ENCODE results near the gene CLDN10. TPM values are rescaled to one million over a fixed set of nuclear protein-coding genes. Genes with fewer than 3 reads are reported as not detected.
A peak's percentile ranks its signal among the peaks of the same experiment; 100 is the strongest.

CLDN10 gene
- total and polyA plus RNA-seq, 10 donors, result 0.08 to 0.52 (median 0.10) TPM; not detected in 5

GRCh38 chr13:95620030-95620824, 67.7 kb downstream of the CLDN10 start:
- Histone ChIP-seq H3K9me3 (no peaks in the 10 kb centered on the region), H3K36me3 (no peaks in the 10 kb centered on the region), H3K4me3 (no peak overlapping the region), H3K4me1 (no peaks in the 10 kb centered on the region), H3K27ac (no peak overlapping the region), H3K27me3 (replicated peaks in 1 of 7) (peaks cover 0 to 7% (median 0%) of the 10 kb centered on the region in 7 donors)
- TF ChIP-seq POLR2A (IDR thresholded peaks at IDR 0.05), result no peak
- TF ChIP-seq POLR2AphosphoS5 (IDR thresholded peaks at IDR 0.05), result no peak
- TF ChIP-seq, protein P1, sequence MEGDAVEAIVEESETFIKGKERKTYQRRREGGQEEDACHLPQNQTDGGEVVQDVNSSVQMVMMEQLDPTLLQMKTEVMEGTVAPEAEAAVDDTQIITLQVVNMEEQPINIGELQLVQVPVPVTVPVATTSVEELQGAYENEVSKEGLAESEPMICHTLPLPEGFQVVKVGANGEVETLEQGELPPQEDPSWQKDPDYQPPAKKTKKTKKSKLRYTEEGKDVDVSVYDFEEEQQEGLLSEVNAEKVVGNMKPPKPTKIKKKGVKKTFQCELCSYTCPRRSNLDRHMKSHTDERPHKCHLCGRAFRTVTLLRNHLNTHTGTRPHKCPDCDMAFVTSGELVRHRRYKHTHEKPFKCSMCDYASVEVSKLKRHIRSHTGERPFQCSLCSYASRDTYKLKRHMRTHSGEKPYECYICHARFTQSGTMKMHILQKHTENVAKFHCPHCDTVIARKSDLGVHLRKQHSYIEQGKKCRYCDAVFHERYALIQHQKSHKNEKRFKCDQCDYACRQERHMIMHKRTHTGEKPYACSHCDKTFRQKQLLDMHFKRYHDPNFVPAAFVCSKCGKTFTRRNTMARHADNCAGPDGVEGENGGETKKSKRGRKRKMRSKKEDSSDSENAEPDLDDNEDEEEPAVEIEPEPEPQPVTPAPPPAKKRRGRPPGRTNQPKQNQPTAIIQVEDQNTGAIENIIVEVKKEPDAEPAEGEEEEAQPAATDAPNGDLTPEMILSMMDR (IDR thresholded peaks at IDR 0.05 in 8 of 11, conservative IDR thresholded peaks at IDR 0.05 in 3 of 11), result no peak
- intact Hi-C loops (cut with DNase I; ENCODE audit: low total_unique reads), result no loop called here
- DNase-seq, result no peak
- WGBS, 5 donors, result 48 to 59% (median 58%) methylated on average over 2 of the region's 2 CpGs

DNA sequence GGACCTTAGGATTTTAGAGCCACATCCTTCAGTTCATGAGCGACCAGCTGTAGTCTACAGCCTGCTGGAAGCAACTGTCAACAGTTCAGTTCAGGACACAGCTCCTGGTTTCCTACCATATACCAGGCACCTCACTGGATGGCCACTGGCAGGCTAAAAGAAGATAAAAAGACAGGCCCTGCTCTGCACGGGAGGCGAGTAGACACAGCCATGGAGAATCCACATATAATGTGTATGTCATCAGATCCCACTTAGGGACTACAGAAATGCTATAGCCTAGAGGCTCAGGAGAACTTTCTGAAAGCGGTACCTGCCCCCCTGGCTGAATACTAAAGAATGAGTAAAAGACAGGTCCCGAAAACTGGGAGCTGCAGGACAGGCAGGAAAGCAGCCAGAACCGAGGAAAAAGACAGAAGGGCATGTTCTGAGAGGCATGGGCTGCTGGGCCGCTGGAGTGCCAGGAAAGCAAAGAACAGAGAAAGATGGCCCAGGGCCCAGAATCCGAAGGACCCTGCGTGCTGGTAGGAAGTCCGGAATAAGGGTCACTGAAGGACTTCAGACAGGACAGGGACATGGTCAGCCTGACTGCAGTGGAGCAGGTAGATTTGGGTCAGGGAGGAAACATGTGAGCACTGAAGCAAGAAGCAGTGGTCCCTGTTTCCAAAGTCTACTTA, 68.4 kb downstream of the CLDN10 start:
- H3K9me3 ChIP-seq, result no peaks in the 10 kb centered on the region
- no peak overlapping the region for H3K4me3 ChIP-seq
- intact Hi-C loops (cut with DNase I; ENCODE audit: low total_unique reads), result no loop called here
- H3K36me3 ChIP-seq, result no peaks in the 10 kb centered on the region
- H3K27me3 ChIP-seq (replicated peaks in 1 of 7), result peaks cover 0 to 7% (median 0%) of the 10 kb centered on the region in 7 donors
- H3K27ac ChIP-seq, result no peak overlapping the region
- TF ChIP-seq, protein P1 (IDR thresholded peaks at IDR 0.05 in 8 of 11, conservative IDR thresholded peaks at IDR 0.05 in 3 of 11), result no peak
- TF ChIP-seq POLR2AphosphoS5 (IDR thresholded peaks at IDR 0.05) (no peak), POLR2A (IDR thresholded peaks at IDR 0.05) (no peak)
- no peaks in the 10 kb centered on the region for H3K4me1 ChIP-seq
- no peak for DNase-seq
- WGBS, 5 donors, result 71 to 84% (median 79%) methylated on average over 10 of the region's 10 CpGs

DNA sequence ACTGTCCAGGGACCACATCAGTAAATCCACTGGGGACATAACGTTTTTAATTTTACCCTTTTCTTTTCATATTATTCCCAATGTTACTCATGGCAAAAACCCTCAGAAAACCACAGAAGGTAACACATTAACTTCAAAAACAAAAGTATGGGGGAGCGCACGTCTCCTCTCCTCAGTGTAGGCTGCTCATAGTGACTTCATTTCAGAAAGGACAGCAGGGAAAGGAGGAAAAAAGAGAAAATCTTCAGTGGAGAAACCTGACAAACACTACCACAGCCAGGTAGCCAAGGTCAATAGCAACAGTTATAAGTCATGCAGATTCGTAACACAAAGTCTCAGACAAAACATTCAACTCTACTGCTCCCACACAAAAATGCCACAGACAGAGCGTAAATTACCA, 70.6 kb downstream of the CLDN10 start:
- no peak overlapping the region for H3K27ac ChIP-seq
- TF ChIP-seq, protein P1 (IDR thresholded peaks at IDR 0.05 in 8 of 11, conservative IDR thresholded peaks at IDR 0.05 in 3 of 11), result no peak
- TF ChIP-seq POLR2A (IDR thresholded peaks at IDR 0.05) (no peak), POLR2AphosphoS5 (IDR thresholded peaks at IDR 0.05) (no peak)
- 38 to 47% (median 43%) methylated on average over 5 of the region's 5 CpGs for WGBS, 5 donors
- no peaks in the 10 kb centered on the region for H3K9me3 ChIP-seq
- intact Hi-C loops (cut with DNase I; ENCODE audit: low total_unique reads), result no loop called here
- peaks cover 0 to 7% (median 0%) of the 10 kb centered on the region in 7 donors for H3K27me3 ChIP-seq (replicated peaks in 1 of 7)
- H3K4me1 ChIP-seq, result no peaks in the 10 kb centered on the region
- DNase-seq, result no peak
- H3K4me3 ChIP-seq, result no peak overlapping the region
- no peaks in the 10 kb centered on the region for H3K36me3 ChIP-seq

DNA sequence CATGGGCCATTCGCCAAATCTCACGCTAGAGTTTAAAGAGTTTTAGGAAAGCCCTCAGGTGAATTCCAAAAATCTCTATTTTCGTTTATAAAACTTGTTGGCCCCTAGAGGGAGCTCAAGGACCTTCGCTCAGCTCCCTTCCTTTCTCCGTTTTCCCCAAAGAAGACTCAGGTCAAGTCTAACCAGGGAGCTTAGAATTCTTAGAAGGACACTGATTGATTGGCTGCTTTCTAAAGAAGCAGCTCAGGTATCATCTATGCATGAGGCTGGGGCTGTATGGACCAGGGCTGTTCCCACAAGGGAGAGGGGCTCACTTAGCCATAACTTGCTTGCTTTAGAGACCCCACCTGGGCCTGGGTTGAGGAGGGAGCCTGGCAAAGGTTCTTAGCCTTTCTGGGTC, 71.5 kb downstream of the CLDN10 start:
- Histone ChIP-seq H3K4me1 (no peaks in the 10 kb centered on the region), H3K4me3 (no peak overlapping the region), H3K27me3 (replicated peaks in 1 of 7) (peaks cover 0 to 7% (median 0%) of the 10 kb centered on the region in 7 donors), H3K27ac (no peak overlapping the region), H3K36me3 (no peaks in the 10 kb centered on the region), H3K9me3 (no peaks in the 10 kb centered on the region)
- WGBS, 5 donors, result 17 to 27% (median 19%) methylated on average over 5 of the region's 5 CpGs
- no peak for DNase-seq
- no peak for TF ChIP-seq POLR2A (IDR thresholded peaks at IDR 0.05)
- TF ChIP-seq, protein P1 (IDR thresholded peaks at IDR 0.05 in 8 of 11, conservative IDR thresholded peaks at IDR 0.05 in 3 of 11), result peak in 8 of 11 experiments; percentile 21 to 63 (median 48)
- TF ChIP-seq POLR2AphosphoS5 (IDR thresholded peaks at IDR 0.05), result no peak
- intact Hi-C loops (cut with DNase I; ENCODE audit: low total_unique reads), result loop anchor here (2.0 kb wide), 1 partner anchor 209 kb away; no protein-coding TSS in a partner anchor
